HG02981 (cell line): Measurements from ENCODE around the gene TYRO3.

Experiments
- ATAC-seq: cut with Tn5 transposase; IDR thresholded peaks from one replicate; pipeline ENCODE4 v1.9.1; 2021; ENCODE audit warnings: mild to moderate bottlenecking, moderate library complexity; ENCODE audit not compliant: unreplicated experiment

TYRO3 gene

DNA sequence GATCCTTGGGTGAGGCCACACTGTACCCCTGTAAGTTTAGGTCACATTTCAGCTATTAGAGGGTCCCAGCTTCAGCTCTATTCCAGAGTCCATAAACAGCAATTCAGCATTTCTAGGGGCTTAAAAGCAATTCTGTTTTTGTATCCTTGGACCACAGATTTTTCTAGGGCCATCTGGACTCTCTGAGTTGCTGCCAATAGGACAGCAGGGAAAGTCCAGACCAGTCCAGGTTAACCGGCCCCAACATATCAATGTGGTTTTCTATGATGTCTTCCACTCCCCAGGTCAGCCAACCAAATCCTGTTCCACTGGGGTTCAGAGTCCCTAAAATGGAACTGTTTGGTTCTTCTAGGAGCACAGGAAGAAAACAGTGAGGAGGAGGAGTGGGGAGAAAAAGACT is 40.0 kb downstream of the TYRO3 start:
- ATAC-seq: no peak

DNA sequence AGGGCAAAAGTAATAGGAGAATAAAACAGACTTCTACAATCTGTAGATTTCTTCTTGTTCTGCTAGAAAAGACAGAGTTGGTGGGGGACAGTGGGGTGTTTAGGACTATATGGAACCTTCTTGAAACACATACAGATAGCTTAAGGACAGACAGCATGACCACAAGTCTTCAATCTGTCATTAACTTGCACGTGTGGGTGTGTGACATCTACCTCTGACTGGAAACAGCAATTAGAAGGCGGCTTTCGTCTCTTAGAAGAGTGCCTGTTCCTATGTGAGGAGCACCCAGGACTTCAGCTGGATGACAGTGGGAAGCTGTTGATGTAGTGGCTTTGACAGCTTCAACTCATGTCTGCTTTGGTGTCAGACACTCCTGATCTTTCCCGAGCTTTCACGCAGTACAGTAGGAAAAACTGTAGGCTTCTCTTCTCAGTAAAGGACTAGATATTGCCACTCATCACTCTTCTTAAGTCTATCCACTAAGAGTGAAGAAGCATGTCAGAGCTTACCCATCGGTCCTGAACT is 44.5 kb downstream of the TYRO3 start:
- no peak for ATAC-seq

DNA sequence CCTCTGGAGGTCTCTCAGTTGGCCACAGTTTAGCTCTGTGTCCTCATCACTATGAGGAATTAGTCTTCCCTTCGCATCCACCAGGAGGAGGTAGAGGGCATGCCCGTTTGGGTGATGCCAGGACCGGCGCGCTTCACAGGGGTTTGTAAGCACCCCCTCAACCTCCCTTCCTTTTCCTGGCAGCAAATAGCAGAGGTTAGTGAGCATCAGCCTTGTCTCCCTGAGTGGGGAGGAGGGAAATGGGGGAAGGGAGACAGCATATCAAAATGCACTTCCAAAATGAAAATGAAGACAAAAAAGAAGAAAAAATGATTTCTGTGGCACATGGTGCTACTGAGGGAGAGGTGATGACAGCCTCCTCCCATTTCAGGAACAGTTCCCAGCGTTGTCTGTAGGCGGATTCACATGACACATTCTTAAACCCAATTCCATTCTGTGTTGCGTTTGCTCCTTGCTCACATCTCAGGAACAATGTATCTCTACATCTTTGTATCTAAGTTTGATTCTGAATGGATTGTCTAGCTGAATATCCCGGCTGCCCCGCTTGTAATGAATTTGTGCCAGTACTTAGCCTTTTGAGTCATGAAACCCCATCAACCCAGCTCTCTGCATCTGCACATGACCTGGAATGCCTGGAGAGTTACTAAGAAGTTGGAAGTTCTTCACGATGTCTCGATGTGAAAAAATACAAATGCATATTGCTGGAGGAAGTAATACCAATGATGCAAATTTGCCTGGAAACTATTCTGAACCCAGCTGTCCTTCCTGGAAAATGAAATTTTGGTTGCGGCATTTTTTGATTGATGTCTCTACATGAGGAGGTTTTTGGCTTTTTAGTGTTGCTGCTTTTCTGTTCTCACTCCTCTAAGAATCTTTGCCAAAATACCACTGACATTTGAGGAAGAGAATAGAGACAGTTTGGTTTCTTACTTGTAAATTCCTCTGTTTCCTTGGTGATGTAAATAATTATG is 45.2 kb downstream of the TYRO3 start:
- ATAC-seq: no peak

DNA sequence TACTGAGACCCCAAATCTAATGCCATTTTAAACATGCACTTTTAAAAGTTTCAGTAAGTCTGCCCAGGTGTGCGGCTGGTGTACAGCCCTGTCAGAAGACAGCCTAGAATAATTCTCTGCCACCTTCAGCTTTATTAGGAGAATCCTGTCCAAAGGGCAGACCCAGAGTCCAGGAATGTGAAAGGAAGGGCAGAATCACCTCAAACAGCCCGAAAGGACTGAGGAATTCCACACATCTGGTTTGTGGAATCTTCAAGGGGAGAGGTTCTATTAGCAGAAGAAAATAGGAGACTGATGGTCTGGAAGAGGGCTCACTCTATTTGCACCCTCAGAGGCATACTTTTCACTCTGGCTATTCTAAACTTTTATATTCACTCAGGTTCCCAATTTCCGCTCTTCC is 46.6 kb downstream of the TYRO3 start:
- no peak for ATAC-seq

DNA sequence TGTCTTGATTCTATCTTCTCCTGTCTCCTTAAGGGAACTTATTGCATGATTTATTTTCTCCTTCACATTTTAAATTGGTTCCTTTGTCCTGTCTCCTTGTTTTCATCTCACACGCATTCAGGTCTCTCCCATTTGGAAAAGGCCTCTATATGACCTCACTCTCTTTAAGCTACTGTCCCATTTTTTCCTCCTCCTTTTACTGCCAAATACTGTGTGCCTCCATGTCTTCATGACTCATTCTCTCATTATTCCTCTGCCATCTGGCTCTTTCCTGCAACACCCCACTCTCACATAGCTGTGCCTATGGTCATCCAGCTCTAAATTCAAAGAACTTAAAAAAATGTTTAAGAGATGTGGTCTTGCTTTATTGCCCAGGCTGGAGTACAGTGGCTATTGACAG is 48.0 kb downstream of the TYRO3 start:
- ATAC-seq: no peak

DNA sequence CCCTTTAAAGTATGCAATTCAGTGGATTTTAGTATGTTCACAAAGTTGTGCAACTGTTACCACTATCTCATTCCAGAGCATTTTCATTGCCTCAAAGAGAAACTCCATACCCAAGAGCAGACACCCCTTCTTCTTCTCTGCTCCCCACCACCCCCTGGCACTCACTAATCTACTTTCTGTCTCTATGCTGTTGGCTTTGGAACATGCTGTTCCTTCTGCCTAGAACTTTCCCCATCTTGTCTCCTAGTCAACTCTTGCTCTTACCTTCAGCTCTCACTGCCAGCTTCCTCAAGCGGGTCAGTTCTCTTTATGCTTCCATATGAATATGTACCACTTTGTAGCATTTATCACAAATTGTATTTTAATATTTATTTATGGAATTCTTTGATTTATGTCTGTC is 50.1 kb downstream of the TYRO3 start:
- ATAC-seq: no peak

DNA sequence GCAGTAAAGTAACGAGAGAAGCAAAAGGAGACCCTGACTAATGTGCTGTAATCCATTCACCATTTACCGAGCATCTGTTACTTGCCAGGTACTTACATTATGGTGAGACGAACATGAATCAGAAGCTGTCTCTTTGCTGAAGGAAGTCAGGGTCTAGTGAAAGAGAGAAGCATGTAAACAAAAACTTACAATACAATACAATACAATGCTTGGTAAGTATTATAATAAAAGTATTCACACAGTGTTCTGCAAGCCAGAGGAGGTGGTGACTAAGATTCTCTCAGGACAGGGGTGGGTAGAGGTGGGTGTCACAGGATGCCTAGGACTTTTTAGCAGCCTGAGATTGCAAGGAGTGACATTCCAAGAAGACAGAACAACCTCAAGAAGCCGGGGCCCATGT is 51.0 kb downstream of the TYRO3 start:
- ATAC-seq: no peak

DNA sequence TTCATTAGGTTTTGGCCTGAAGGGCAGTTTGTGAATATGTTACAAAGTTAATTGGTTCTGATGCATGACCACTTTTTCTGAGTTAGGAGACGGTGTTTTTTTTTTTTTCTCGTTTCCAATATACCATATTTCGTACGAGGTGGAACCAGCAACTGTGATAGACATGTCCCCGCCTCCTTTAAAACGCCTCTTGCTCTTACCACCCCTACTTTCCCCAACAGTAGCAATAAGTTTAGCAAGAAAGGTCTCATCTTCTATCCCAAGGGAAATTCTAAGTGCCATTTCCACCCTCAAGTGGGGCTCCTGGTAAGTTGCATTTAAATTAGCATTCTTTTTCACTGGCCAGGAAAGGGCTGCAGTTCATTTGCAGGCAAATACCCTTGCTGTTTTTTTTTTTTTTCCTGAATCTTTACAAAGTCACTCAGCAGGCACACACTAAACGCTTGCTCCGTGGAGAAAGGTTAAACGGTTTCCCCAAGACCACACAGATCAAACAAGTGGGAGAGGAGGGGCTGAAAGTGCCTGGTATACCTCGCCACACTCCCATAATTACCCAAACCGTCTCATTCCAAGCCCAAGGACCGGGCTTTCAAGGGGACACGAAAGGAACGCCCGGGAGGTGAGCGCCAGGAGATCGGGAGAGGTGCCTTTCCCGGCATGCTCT is 61.7 kb downstream of the TYRO3 start:
- no peak for ATAC-seq

DNA sequence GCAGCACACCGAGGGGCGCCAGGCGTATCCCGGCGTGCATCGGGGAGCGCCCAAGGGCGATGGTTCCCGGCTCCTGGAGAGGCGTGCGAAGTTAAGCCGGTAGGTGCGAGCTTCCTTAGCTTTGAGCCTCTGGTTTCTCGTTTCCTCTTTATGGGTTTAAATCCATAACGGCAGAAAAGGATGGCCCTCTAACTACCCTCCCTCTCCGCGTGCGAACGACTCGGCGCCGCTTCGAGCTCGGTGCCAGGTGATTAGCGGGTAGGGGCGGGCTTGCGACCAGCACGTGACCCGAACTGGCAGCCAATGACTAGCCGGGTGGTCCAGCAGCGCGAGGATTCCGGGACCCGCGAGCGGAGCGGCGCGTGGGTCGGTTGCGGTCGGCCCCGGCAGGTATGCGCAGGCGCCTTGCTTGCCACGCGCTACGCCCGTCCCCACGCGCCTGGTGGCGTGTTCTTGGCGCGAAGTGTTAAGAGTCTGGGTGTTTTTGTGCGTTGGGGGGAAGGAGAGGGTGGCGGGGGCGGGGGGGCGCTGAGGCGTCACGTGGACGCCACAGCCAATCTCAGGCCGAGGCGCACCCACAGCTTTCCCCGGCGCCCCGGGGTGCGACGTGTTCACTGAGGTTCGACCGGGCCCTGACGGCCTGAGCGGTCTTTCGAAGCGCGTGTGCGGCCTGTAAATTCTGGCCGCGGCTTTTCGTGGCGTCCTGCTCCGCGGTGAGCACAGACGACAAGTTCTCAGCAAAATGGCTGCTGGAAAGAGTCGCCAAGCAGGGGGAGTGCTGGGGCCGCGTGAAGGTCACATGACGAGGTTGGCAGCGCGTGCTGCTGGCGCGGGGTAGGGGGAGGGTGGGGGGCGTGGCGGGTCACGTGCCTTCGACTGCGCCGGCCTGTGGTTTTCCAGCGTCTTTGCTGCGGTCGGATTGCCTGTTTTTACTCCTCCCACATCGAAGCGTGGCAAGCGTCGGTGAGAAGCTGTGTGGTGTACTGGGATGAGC is 62.5 kb downstream of the TYRO3 start:
- ATAC-seq: peak; percentile 54

DNA sequence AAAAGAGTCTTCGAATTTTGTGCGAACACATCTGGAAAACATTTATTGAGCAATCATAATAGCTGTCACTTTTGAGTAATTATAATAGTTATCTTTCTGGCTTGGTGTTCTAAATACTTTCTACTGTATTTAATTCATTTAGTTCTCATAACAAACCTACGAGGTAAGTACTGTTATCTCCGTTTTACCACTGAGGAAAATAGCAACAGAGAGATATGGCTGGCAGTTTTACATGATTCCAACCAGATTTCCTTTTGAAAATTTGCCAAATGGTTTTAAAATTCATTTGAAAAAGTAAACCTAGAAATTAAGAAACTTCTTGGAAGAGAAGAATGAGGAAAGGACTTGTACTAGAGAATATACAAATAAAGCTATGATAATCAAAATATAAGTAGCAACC is 63.9 kb downstream of the TYRO3 start:
- no peak for ATAC-seq

DNA sequence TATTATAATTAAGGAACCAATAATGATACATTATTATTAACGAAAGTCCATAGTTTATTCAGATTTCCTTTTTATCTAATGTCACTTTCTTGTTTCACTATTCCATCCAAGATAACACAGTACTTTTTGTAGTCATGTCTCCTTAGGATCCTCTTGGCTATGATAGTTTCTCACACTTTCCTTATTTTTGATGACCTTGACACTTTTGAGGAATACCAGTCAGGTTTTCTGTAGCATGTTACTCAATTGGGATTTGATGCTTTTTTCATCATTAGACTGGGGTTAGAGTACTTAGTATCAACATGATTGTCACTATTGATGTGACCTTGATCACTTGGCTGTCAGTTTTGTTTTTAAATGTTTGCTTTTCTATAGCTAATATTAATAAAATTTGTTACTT is 68.2 kb downstream of the TYRO3 start:
- ATAC-seq: no peak

DNA sequence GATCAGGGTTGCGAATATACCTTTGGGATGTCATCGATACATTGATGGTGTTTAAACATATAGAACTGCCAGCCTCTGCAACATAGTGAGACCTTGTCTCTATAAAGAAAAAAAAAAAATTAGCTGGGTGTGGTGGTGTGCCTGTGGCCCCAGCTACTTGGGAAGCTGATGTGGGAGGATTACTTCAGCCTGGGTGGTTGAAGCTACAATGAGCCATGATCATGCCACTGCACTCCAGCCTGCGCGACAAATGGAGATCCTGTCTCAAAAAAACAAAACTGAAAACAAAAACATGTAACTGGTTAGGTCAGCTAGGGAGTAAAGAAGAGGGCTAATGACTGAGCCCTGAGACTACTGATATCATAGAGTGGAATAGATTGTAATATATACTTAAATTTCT is 70.5 kb downstream of the TYRO3 start:
- no peak for ATAC-seq

DNA sequence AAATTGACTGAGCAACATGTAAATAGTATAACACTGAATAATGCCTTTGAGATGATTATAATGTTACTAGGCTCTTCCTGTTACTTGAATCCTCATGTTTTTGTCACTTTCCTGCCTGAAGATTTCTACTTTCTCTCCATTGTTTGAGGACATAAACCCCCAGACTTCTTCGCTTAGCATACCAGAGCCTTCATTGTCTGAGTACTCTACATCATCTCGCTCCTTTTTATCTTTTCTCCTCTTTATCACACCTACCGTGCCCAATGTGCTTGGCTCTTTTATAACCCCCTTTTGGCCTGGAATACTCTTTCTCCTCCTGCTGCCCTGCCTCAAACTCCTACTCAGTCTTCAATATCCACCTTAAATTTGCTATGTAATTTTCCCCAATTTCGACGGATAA is 70.9 kb downstream of the TYRO3 start:
- no peak for ATAC-seq

DNA sequence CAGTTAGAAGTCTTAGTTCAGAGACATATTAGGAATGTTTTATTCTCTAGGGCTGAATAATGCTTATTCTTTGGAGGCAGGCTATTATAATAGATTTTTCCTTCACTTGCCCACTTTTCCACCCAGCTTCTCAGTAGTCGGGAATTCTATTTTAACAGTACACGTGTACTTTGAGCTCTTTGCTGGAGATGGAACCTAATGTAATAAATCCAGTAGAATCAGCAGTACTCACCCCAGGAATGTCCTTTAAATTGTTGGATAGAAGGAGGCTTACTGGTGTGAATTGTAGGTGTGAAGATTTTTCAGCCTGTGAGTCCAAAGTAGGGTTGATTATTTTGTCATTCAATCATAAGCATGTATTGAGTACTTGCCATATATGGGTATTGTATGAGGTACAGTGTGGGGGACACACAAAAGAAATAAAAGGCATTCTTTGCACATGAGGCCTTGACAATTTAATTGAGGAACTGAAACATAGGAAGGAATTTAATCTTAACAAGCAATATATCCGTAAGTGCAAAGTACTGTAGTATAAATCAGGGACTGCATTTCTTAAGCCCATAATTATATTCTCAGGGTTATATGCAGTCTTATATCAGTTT is 71.7 kb downstream of the TYRO3 start:
- ATAC-seq: no peak

DNA sequence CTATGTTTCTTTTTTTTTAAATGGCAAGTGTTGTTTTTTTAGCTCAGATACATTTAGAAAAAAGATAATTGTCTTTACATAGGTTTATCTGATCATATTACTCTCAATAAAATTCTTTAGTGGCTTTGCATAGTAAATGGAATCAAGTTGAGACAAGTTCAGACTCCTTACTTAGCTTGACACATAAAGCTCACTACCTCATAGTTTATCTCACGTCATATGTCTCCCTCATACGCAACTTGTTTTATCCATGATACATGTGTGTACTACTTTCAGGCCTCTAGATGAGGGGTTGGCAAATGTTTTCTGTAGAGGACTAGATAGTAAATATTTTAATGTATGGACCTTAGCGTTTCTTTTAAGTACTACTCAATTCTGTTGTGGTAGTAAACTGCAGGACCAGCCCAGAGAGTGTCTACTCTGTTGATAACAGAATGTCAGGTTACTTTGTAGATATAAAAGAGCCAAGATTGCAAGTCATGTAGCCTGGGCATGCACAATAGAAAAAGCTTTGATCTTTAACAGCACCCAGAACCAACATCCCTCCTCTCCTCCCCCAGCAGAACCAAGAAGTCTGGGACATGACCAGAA is 73.0 kb downstream of the TYRO3 start:
- no peak for ATAC-seq
